SJSA1 (cell line): ENCODE measurements around the gene TBC1D24. TPM values are rescaled to one million over a fixed set of nuclear protein-coding genes. Genes with fewer than 3 reads are reported as not detected.

Experiments used
- DNase-seq, 2 experiments: peaks; one replicate each; pipeline ENCODE4 v3.0.0-alpha.2; 2015 to 2020; ENCODE audit warnings: low spot score in 2 of 2, low read depth in 1 of 2
- H3K27ac ChIP-seq: fragments of 250-450 bp; sonication (Bioruptor Pico); 2 replicates; pipeline ENCODE4 v1.5.1; 2020; ENCODE audit warnings: mild to moderate bottlenecking, moderate library complexity
- H3K27me3 ChIP-seq: fragments of 250-450 bp; sonication (Bioruptor Pico); replicated peaks from 2 replicates; pipeline ENCODE4 v1.5.1; 2020; ENCODE audit warnings: mild to moderate bottlenecking, moderate library complexity
- H3K36me3 ChIP-seq: fragments of 250-450 bp; sonication (Bioruptor Pico); 2 replicates; pipeline ENCODE4 v1.5.1; 2020; ENCODE audit warnings: mild to moderate bottlenecking
- H3K4me1 ChIP-seq: fragments of 250-450 bp; sonication (Bioruptor Pico); replicated peaks from 2 replicates; pipeline ENCODE4 v1.6.1; 2021; ENCODE audit warnings: mild to moderate bottlenecking
- H3K4me3 ChIP-seq: fragments of 250-450 bp; sonication (Bioruptor Pico); 2 replicates; pipeline ENCODE4 v1.5.1; 2020; ENCODE audit warnings: mild to moderate bottlenecking
- H3K9me3 ChIP-seq: fragments of 250-450 bp; sonication (Bioruptor Pico); replicated peaks from 2 replicates; pipeline ENCODE4 v1.5.1; 2020; ENCODE audit warnings: mild to moderate bottlenecking
- total RNA-seq: library from RNA; depleted of rRNA; stranded (reverse); fragments of >200 nt; shearing (Covaris generic); gene quantifications from 2 replicates; pipeline ENCODE4 v1.2.3, GENCODE V29; 2014

Gene TBC1D24
- total RNA-seq, 1 experiment from 2014 or later, result 9.3 TPM

- H3K9me3 ChIP-seq, result no peaks in the 10 kb centered on the region
- peaks cover 28% of the 10 kb centered on the region for H3K4me1 ChIP-seq
- H3K36me3 ChIP-seq, result peaks cover 61% of the 10 kb centered on the region
- peak within 1 kb of the TSS; percentile 60 for H3K4me3 ChIP-seq
- H3K27me3 ChIP-seq, result no peaks in the 10 kb centered on the region
- peak; percentile 55 to 90 for DNase-seq
- no peak within 1 kb of the TSS; the same call in 1 of the 2 replicates for H3K27ac ChIP-seq
These were observed 45.3 kb downstream of the TBC1D24 start, which contains the start of gene AMDHD2 for GRCh38 chr16:2520097-2520783. TSS of gene AMDHD2 (plus strand) at chr16:2520371. CDS start at chr16:2520459, 88 bp downstream.

GRCh38 chr16:2520784-2521531 is 46.0 kb downstream of the TBC1D24 start:
- no peaks in the 10 kb centered on the region for H3K27me3 ChIP-seq
- peak in 1 of 2 experiments; percentile 46 for DNase-seq

GRCh38 chr16:2523801-2524231 is 48.9 kb downstream of the TBC1D24 start:
- H3K27ac ChIP-seq, result no peak overlapping the region
- H3K4me3 ChIP-seq, result no peak overlapping the region
- H3K36me3 ChIP-seq, result peaks cover 75% of the 10 kb centered on the region
- DNase-seq, result no peak
- H3K4me1 ChIP-seq, result peaks cover 19% of the 10 kb centered on the region
- no peaks in the 10 kb centered on the region for H3K9me3 ChIP-seq
- no peaks in the 10 kb centered on the region for H3K27me3 ChIP-seq

More at GRCh38 chr16:2520784-2521531, 46.0 kb downstream of the TBC1D24 start:
- Histone ChIP-seq H3K4me3 (peak overlapping the region; percentile 60), H3K9me3 (no peaks in the 10 kb centered on the region), H3K4me1 (peaks cover 23% of the 10 kb centered on the region), H3K36me3 (peaks cover 62% of the 10 kb centered on the region), H3K27ac (no peak overlapping the region)

GRCh38 chr16:2524339-2524938 is 49.5 kb downstream of the TBC1D24 start:
- DNase-seq, result no peak
- H3K9me3 ChIP-seq, result no peaks in the 10 kb centered on the region
- H3K4me1 ChIP-seq, result peaks cover 13% of the 10 kb centered on the region
- no peak overlapping the region for H3K27ac ChIP-seq
- no peaks in the 10 kb centered on the region for H3K27me3 ChIP-seq
- no peak overlapping the region for H3K4me3 ChIP-seq
- peaks cover 75% of the 10 kb centered on the region for H3K36me3 ChIP-seq

- H3K4me3 ChIP-seq, result no peak overlapping the region
- no peaks in the 10 kb centered on the region for H3K27me3 ChIP-seq
- no peak overlapping the region for H3K27ac ChIP-seq
- peaks cover 82% of the 10 kb centered on the region for H3K36me3 ChIP-seq
- DNase-seq, result no peak
- peaks cover 4% of the 10 kb centered on the region for H3K4me1 ChIP-seq
- no peaks in the 10 kb centered on the region for H3K9me3 ChIP-seq
These were observed 51.2 kb downstream of the TBC1D24 start for GRCh38 chr16:2526135-2526534.

GRCh38 chr16:2527071-2527783 is 52.3 kb downstream of the TBC1D24 start:
- DNase-seq, result no peak
- Histone ChIP-seq H3K27me3 (no peaks in the 10 kb centered on the region), H3K9me3 (no peaks in the 10 kb centered on the region), H3K27ac (no peak overlapping the region), H3K4me1 (peaks cover 9% of the 10 kb centered on the region), H3K4me3 (no peak overlapping the region), H3K36me3 (peaks cover 79% of the 10 kb centered on the region)

GRCh38 chr16:2527784-2528100 is 52.8 kb downstream of the TBC1D24 start:
- Histone ChIP-seq H3K27me3 (no peaks in the 10 kb centered on the region), H3K36me3 (peaks cover 75% of the 10 kb centered on the region), H3K4me1 (peaks cover 14% of the 10 kb centered on the region), H3K4me3 (no peak overlapping the region), H3K9me3 (no peaks in the 10 kb centered on the region), H3K27ac (no peak overlapping the region)
- no peak for DNase-seq

- Histone ChIP-seq H3K36me3 (peaks cover 73% of the 10 kb centered on the region), H3K27ac (no peak overlapping the region)
These were observed 53.5 kb downstream of the TBC1D24 start for GRCh38 chr16:2528161-2529060.

GRCh38 chr16:2529061-2529931 is 54.4 kb downstream of the TBC1D24 start:
- peaks cover 16% of the 10 kb centered on the region for H3K4me1 ChIP-seq
- H3K27ac ChIP-seq, result no peak overlapping the region
- DNase-seq, result no peak
- H3K27me3 ChIP-seq, result no peaks in the 10 kb centered on the region
- no peak overlapping the region for H3K4me3 ChIP-seq
- peaks cover 64% of the 10 kb centered on the region for H3K36me3 ChIP-seq
- H3K9me3 ChIP-seq, result no peaks in the 10 kb centered on the region

More at GRCh38 chr16:2528161-2529060, 53.5 kb downstream of the TBC1D24 start:
- Histone ChIP-seq H3K9me3 (no peaks in the 10 kb centered on the region), H3K4me1 (peaks cover 16% of the 10 kb centered on the region), H3K27me3 (no peaks in the 10 kb centered on the region), H3K4me3 (no peak overlapping the region)
- DNase-seq, result no peak

GRCh38 chr16:2529961-2530628 is 55.2 kb downstream of the TBC1D24 start:
- Histone ChIP-seq H3K27me3 (no peaks in the 10 kb centered on the region), H3K4me1 (peaks cover 19% of the 10 kb centered on the region), H3K4me3 (no peak overlapping the region), H3K9me3 (no peaks in the 10 kb centered on the region), H3K36me3 (peaks cover 57% of the 10 kb centered on the region), H3K27ac (no peak overlapping the region)
- no peak for DNase-seq

GRCh38 chr16:2530629-2531318 is 55.8 kb downstream of the TBC1D24 start:
- Histone ChIP-seq H3K4me1 (peaks cover 25% of the 10 kb centered on the region), H3K36me3 (peaks cover 52% of the 10 kb centered on the region), H3K4me3 (no peak overlapping the region), H3K27me3 (no peaks in the 10 kb centered on the region), H3K9me3 (peaks cover under 1% of the 10 kb centered on the region), H3K27ac (no peak overlapping the region)
- no peak for DNase-seq
